Central memory CD8-positive, alpha-beta T cell (primary cell): ENCODE data around the gene XYLT1.

Source experiments
- ATAC-seq: fragments of 150-1000 bp; cut with Tn5 transposase; replicated peaks from 2 replicates; pipeline ENCODE4 v1.10.0; 2022; ENCODE audit warnings: mild to moderate bottlenecking, moderate FRiP score, moderate number of reproducible peaks; ENCODE audit not compliant: poor library complexity, severe bottlenecking; ENCODE audit errors: extremely low read depth
- DNase-seq, 2 donors: peaks; one replicate each; pipeline ENCODE4 v3.0.0; 2021; ENCODE audit warnings: low spot score in 2 of 2
- H3K27ac Mint-ChIP-seq: one replicate; pipeline ENCODE4 v1.8.0; 2022; ENCODE audit warnings: low read depth, mild to moderate bottlenecking, moderate library complexity, mixed read lengths
- H3K27me3 Mint-ChIP-seq: one replicate; pipeline ENCODE4 v1.8.0; 2022; ENCODE audit warnings: mixed read lengths
- H3K36me3 Mint-ChIP-seq: one replicate; pipeline ENCODE4 v1.8.0; 2022; ENCODE audit warnings: mild to moderate bottlenecking, moderate library complexity, mixed read lengths; ENCODE audit not compliant: insufficient read depth
- H3K4me1 Mint-ChIP-seq: one replicate; pipeline ENCODE4 v1.8.0; 2022; ENCODE audit warnings: mixed read lengths
- H3K4me3 Mint-ChIP-seq: one replicate; pipeline ENCODE4 v1.8.0; 2022; ENCODE audit warnings: mild to moderate bottlenecking, moderate library complexity, mixed read lengths
- H3K9me3 Mint-ChIP-seq: one replicate; pipeline ENCODE4 v1.8.0; 2022; ENCODE audit warnings: mixed read lengths

The XYLT1 gene

GRCh38 chr16:17368446-17368845, 102.3 kb downstream of the XYLT1 start:
- Mint-ChIP-seq H3K36me3 (peaks cover 15% of the 10 kb centered on the region), H3K27me3 (no peaks in the 10 kb centered on the region), H3K9me3 (no peaks in the 10 kb centered on the region), H3K4me3 (peak overlapping the region; percentile 86), H3K27ac (peak overlapping the region; percentile 99), H3K4me1 (peaks cover 76% of the 10 kb centered on the region)
- DNase-seq (no peak), ATAC-seq (no peak)

GRCh38 chr16:17367923-17368322, 102.8 kb downstream of the XYLT1 start:
- Mint-ChIP-seq H3K36me3 (peaks cover 15% of the 10 kb centered on the region), H3K4me1 (peaks cover 80% of the 10 kb centered on the region), H3K9me3 (no peaks in the 10 kb centered on the region), H3K4me3 (peak overlapping the region; percentile 57), H3K27me3 (no peaks in the 10 kb centered on the region), H3K27ac (peak overlapping the region; percentile 99)
- no peak for ATAC-seq
- no peak for DNase-seq

- H3K9me3 Mint-ChIP-seq = no peaks in the 10 kb centered on the region
- H3K27ac Mint-ChIP-seq = peak overlapping the region; percentile 99
- H3K27me3 Mint-ChIP-seq = no peaks in the 10 kb centered on the region
- H3K36me3 Mint-ChIP-seq = peaks cover 15% of the 10 kb centered on the region
- H3K4me1 Mint-ChIP-seq = peaks cover 83% of the 10 kb centered on the region
- peak overlapping the region; percentile 57 for H3K4me3 Mint-ChIP-seq
- ATAC-seq (no peak), DNase-seq (peak in 1 of 2 donors; percentile 48)
Observed at GRCh38 chr16:17367036-17367435, 103.7 kb downstream of the XYLT1 start.

GRCh38 chr16:17366299-17366961, 104.3 kb downstream of the XYLT1 start:
- Mint-ChIP-seq H3K27me3 (no peaks in the 10 kb centered on the region), H3K36me3 (peaks cover 15% of the 10 kb centered on the region), H3K27ac (peak overlapping the region; percentile 99), H3K4me3 (peak overlapping the region; percentile 57), H3K4me1 (peaks cover 80% of the 10 kb centered on the region), H3K9me3 (no peaks in the 10 kb centered on the region)
- no peak for DNase-seq
- no peak for ATAC-seq

- Mint-ChIP-seq H3K4me3 (peak overlapping the region; percentile 45), H3K27ac (peak overlapping the region; percentile 99)
Observed at GRCh38 chr16:17365591-17366298, 105.0 kb downstream of the XYLT1 start.

GRCh38 chr16:17365211-17365541, 105.6 kb downstream of the XYLT1 start:
- Mint-ChIP-seq H3K27ac (peak overlapping the region; percentile 99), H3K4me3 (peak overlapping the region; percentile 45), H3K27me3 (no peaks in the 10 kb centered on the region), H3K4me1 (peaks cover 80% of the 10 kb centered on the region), H3K36me3 (peaks cover 11% of the 10 kb centered on the region), H3K9me3 (no peaks in the 10 kb centered on the region)
- DNase-seq (no peak), ATAC-seq (no peak)

More at GRCh38 chr16:17365591-17366298, 105.0 kb downstream of the XYLT1 start:
- Mint-ChIP-seq H3K9me3 (no peaks in the 10 kb centered on the region), H3K27me3 (no peaks in the 10 kb centered on the region), H3K4me1 (peaks cover 80% of the 10 kb centered on the region), H3K36me3 (peaks cover 14% of the 10 kb centered on the region)
- ATAC-seq (no peak), DNase-seq (no peak)

- Mint-ChIP-seq H3K4me1 (peaks cover 80% of the 10 kb centered on the region), H3K27me3 (no peaks in the 10 kb centered on the region), H3K9me3 (no peaks in the 10 kb centered on the region), H3K27ac (peak overlapping the region; percentile 99), H3K36me3 (peaks cover 9% of the 10 kb centered on the region), H3K4me3 (peak overlapping the region; percentile 45)
- peak; percentile 84 for ATAC-seq
- peak in 1 of 2 donors; percentile 56 for DNase-seq
Observed at GRCh38 chr16:17364319-17365210, 106.2 kb downstream of the XYLT1 start.

GRCh38 chr16:17362946-17363345, 107.8 kb downstream of the XYLT1 start:
- Mint-ChIP-seq H3K4me3 (no peak overlapping the region), H3K4me1 (peaks cover 81% of the 10 kb centered on the region), H3K27ac (peak overlapping the region; percentile 81), H3K9me3 (no peaks in the 10 kb centered on the region), H3K27me3 (no peaks in the 10 kb centered on the region), H3K36me3 (no peaks in the 10 kb centered on the region)
- ATAC-seq (no peak), DNase-seq (no peak)

- DNase-seq (no peak), ATAC-seq (no peak)
- peaks cover 80% of the 10 kb centered on the region for H3K4me1 Mint-ChIP-seq
- no peaks in the 10 kb centered on the region for H3K9me3 Mint-ChIP-seq
- no peaks in the 10 kb centered on the region for H3K36me3 Mint-ChIP-seq
- no peaks in the 10 kb centered on the region for H3K27me3 Mint-ChIP-seq
- peak overlapping the region; percentile 81 for H3K27ac Mint-ChIP-seq
- H3K4me3 Mint-ChIP-seq = no peak overlapping the region
Observed at GRCh38 chr16:17362183-17362582, 108.6 kb downstream of the XYLT1 start.

- peak overlapping the region; percentile 81 for H3K27ac Mint-ChIP-seq
- H3K27me3 Mint-ChIP-seq = no peaks in the 10 kb centered on the region
- peaks cover 70% of the 10 kb centered on the region for H3K4me1 Mint-ChIP-seq
- DNase-seq = no peak
- H3K9me3 Mint-ChIP-seq = no peaks in the 10 kb centered on the region
- H3K36me3 Mint-ChIP-seq = no peaks in the 10 kb centered on the region
- ATAC-seq = no peak
- no peak overlapping the region for H3K4me3 Mint-ChIP-seq
Observed at GRCh38 chr16:17360693-17361122, 110.1 kb downstream of the XYLT1 start.

- H3K27ac Mint-ChIP-seq = peak overlapping the region; percentile 81
- H3K9me3 Mint-ChIP-seq = no peaks in the 10 kb centered on the region
- H3K4me1 Mint-ChIP-seq = peaks cover 61% of the 10 kb centered on the region
- H3K4me3 Mint-ChIP-seq = peak overlapping the region; percentile 45
- H3K27me3 Mint-ChIP-seq = no peaks in the 10 kb centered on the region
- DNase-seq = peak in 1 of 2 donors; percentile 17
- no peaks in the 10 kb centered on the region for H3K36me3 Mint-ChIP-seq
- peak; percentile 20 for ATAC-seq
Observed at GRCh38 chr16:17359788-17360390, 110.9 kb downstream of the XYLT1 start.

- peak overlapping the region; percentile 25 for H3K4me3 Mint-ChIP-seq
- DNase-seq = no peak
- peak overlapping the region; percentile 81 for H3K27ac Mint-ChIP-seq
- no peaks in the 10 kb centered on the region for H3K27me3 Mint-ChIP-seq
- H3K9me3 Mint-ChIP-seq = no peaks in the 10 kb centered on the region
- no peak for ATAC-seq
- H3K4me1 Mint-ChIP-seq = peaks cover 63% of the 10 kb centered on the region
- H3K36me3 Mint-ChIP-seq = peaks cover 1% of the 10 kb centered on the region
Observed at GRCh38 chr16:17358846-17359245, 111.9 kb downstream of the XYLT1 start.
